ENCODE measurements around the gene CERS4. TPM values are rescaled to one million over a fixed set of nuclear protein-coding genes. Genes with fewer than 3 reads are reported as not detected.

CERS4 gene
- total RNA-seq, 1 experiment from 2014 or later = 11.6 TPM

- ATAC-seq (no peak), DNase-seq (ENCODE audit: low read depth, low spot score) (no peak)
- Histone ChIP-seq H3K9me3 (ENCODE audit: control insufficient read depth, insufficient read depth, low read depth, low read length) (no peaks in the 10 kb centered on the region), H3K36me3 (ENCODE audit: control insufficient read depth, insufficient read depth, low read length) (no peaks in the 10 kb centered on the region), H3K27ac (ENCODE audit: low read length) (no peak overlapping the region), H3K4me3 (ENCODE audit: low read depth in 2 of 2, low read length in 2 of 2) (no peak overlapping the region), H3K4me1 (ENCODE audit: control insufficient read depth, insufficient read depth, low read length) (no peaks in the 10 kb centered on the region), H3K27me3 (ENCODE audit: control insufficient read depth, insufficient read depth, low read length) (no peaks in the 10 kb centered on the region)
- BruUV-seq (replicated peaks) = no TSS peak
- TF ChIP-seq REST (IDR thresholded peaks at IDR 0.05; ENCODE audit: insufficient read depth in 1 of 2, low read depth in 2 of 2, low read length in 1 of 2) (no peak), SIN3A (IDR thresholded peaks at IDR 0.05; ENCODE audit: borderline replicate concordance, insufficient read depth, low read depth, low read length) (no peak), POLR2AphosphoS5 (IDR thresholded peaks at IDR 0.05; ENCODE audit: low read depth, low read length) (no peak)
- TF ChIP-seq, protein P1, sequence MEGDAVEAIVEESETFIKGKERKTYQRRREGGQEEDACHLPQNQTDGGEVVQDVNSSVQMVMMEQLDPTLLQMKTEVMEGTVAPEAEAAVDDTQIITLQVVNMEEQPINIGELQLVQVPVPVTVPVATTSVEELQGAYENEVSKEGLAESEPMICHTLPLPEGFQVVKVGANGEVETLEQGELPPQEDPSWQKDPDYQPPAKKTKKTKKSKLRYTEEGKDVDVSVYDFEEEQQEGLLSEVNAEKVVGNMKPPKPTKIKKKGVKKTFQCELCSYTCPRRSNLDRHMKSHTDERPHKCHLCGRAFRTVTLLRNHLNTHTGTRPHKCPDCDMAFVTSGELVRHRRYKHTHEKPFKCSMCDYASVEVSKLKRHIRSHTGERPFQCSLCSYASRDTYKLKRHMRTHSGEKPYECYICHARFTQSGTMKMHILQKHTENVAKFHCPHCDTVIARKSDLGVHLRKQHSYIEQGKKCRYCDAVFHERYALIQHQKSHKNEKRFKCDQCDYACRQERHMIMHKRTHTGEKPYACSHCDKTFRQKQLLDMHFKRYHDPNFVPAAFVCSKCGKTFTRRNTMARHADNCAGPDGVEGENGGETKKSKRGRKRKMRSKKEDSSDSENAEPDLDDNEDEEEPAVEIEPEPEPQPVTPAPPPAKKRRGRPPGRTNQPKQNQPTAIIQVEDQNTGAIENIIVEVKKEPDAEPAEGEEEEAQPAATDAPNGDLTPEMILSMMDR (IDR thresholded peaks at IDR 0.05) = no peak
- POLR2A ChIA-PET = interaction anchor here (0.6 to 0.7 kb wide), 2 partner anchors 39 to 166 kb away, joined by 7 to 10 read pairs; no protein-coding TSS in a partner anchor
- intact Hi-C loops (cut with micrococcal nuclease; ENCODE audit: unreplicated experiment) (no loop called here), in situ Hi-C loops (cut with HindIII; ENCODE audit: low pct_unique_long_range_greater_than_20kb, low sequenced_read_pairs) (no loop called here)
- CTCF ChIA-PET = no interaction called here
Measured at GRCh38 chr19:8180018-8180417, 29.2 kb upstream of the CERS4 start.

DNA sequence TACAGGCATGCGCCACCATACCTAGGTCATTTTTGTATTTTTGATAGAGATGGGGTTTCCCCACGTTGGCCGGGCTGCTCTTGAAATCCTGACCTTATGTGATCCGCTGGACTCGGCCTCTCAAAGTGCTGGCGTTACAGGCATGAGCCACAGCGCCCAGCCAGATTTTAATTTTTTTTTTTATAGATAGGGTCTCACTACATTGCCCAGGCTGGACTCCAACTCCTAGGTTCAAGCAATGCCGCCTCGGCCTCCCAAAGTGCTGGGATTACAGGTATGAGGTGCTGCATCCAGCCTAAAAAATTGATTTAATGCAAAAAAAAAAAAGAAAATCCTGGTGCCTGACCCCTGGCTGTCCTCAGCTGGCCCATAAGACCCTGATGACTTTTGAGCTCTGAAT lies 24.9 kb upstream of the CERS4 start:
- in situ Hi-C loops (cut with HindIII; ENCODE audit: low pct_unique_long_range_greater_than_20kb, low sequenced_read_pairs) = no loop called here
- no peak overlapping the region for H3K27ac ChIP-seq (ENCODE audit: low read length)
- ATAC-seq (no peak), DNase-seq (ENCODE audit: low read depth, low spot score) (no peak)
- H3K36me3 ChIP-seq (ENCODE audit: control insufficient read depth, insufficient read depth, low read length) = no peaks in the 10 kb centered on the region
- BruUV-seq (replicated peaks) = no TSS peak
- H3K4me3 ChIP-seq (ENCODE audit: low read depth in 2 of 2, low read length in 2 of 2) = no peak overlapping the region
- no peaks in the 10 kb centered on the region for H3K9me3 ChIP-seq (ENCODE audit: control insufficient read depth, insufficient read depth, low read depth, low read length)
- H3K4me1 ChIP-seq (ENCODE audit: control insufficient read depth, insufficient read depth, low read length) = no peaks in the 10 kb centered on the region
- CTCF ChIA-PET = interaction anchor here (0.7 kb wide), 1 partner anchor 14 kb away, joined by 3 read pairs; no protein-coding TSS in a partner anchor
- POLR2A ChIA-PET = interaction anchor here (0.7 kb wide), 1 partner anchor 265 kb away, joined by 3 read pairs; no protein-coding TSS in a partner anchor
- no peaks in the 10 kb centered on the region for H3K27me3 ChIP-seq (ENCODE audit: control insufficient read depth, insufficient read depth, low read length)
- intact Hi-C loops (cut with micrococcal nuclease; ENCODE audit: unreplicated experiment) = no loop called here
- TF ChIP-seq POLR2AphosphoS5 (IDR thresholded peaks at IDR 0.05; ENCODE audit: low read depth, low read length) = no peak
- TF ChIP-seq, protein P1 (IDR thresholded peaks at IDR 0.05) = no peak
- no peak for TF ChIP-seq SIN3A (IDR thresholded peaks at IDR 0.05; ENCODE audit: borderline replicate concordance, insufficient read depth, low read depth, low read length)
- no peak for TF ChIP-seq TCF7L2 (IDR thresholded peaks at IDR 0.05; ENCODE audit: low read depth, low read length)
- TF ChIP-seq REST (IDR thresholded peaks at IDR 0.05; ENCODE audit: insufficient read depth in 1 of 2, low read depth in 2 of 2, low read length in 1 of 2) = no peak
